ENCODE results near the gene RXRG.

DNA sequence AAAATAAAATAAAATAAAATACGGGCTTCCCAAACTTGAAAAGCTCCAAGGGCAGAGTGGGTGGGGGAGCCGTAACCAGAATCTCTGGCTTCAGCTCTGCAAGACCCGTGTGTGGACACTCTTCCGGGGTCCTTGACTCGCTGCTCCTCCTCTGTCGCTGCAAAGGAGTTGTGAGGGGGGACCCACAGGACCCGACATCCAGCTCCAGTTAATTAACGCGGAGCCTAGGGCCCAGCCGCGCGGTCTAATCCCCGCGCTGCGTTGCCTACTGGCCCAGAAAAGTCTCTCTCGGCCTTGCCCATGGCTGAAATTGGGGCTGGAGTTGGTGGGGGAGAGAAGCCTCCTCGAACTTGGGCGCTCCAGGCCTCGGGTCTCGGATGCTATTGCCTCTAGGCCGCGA lies 90.2 kb downstream of the RXRG start:
- TF ChIP-seq POLR2A (IDR thresholded peaks at IDR 0.05), result no peak
- TF ChIP-seq, protein P1, sequence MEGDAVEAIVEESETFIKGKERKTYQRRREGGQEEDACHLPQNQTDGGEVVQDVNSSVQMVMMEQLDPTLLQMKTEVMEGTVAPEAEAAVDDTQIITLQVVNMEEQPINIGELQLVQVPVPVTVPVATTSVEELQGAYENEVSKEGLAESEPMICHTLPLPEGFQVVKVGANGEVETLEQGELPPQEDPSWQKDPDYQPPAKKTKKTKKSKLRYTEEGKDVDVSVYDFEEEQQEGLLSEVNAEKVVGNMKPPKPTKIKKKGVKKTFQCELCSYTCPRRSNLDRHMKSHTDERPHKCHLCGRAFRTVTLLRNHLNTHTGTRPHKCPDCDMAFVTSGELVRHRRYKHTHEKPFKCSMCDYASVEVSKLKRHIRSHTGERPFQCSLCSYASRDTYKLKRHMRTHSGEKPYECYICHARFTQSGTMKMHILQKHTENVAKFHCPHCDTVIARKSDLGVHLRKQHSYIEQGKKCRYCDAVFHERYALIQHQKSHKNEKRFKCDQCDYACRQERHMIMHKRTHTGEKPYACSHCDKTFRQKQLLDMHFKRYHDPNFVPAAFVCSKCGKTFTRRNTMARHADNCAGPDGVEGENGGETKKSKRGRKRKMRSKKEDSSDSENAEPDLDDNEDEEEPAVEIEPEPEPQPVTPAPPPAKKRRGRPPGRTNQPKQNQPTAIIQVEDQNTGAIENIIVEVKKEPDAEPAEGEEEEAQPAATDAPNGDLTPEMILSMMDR (IDR thresholded peaks at IDR 0.05), result no peak

Data from suprapubic skin (tissue), 3 donors.